Measurements from ENCODE around the gene FAM193A. TPM values are rescaled to one million over a fixed set of nuclear protein-coding genes. Genes with fewer than 3 reads are reported as not detected.
"Not testable (repeated sequence)": the region's sequence is repeated elsewhere in the genome, so short reads cannot be mapped to it uniquely, and the experiment has no call there.

FAM193A gene
- total and polyA plus RNA-seq, 9 donors, result 12.9 to 24.2 (median 19.7) TPM

DNA sequence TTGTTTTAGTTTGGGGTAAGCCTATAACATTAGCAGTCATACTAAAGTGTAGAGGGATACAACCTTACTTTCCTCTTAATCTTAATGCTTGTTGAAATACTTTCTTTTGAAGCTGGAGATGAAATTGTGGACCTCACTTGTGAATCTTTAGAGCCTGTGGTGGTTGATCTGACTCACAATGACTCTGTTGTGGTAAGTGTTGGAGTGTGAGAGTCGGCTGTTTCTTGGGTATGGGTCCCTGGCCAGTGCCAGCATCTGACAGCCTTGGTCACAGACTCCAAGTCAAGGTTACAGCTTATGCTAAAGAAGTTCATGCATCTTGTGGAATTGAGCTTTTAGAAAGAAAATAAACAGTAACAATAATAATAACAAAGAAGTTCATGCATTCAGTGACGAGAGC lies 35.9 kb upstream of the FAM193A start:
- Histone ChIP-seq H3K4me1 (ENCODE audit: control insufficient read depth, insufficient read depth, low read length) (no peaks in the 10 kb centered on the region), H3K36me3 (ENCODE audit: control insufficient read depth, insufficient read depth, low read length) (peaks cover 62% of the 10 kb centered on the region), H3K27me3 (ENCODE audit: control insufficient read depth, insufficient read depth, low read length) (no peaks in the 10 kb centered on the region), H3K9me3 (replicated peaks; ENCODE audit: control insufficient read depth, low read depth, low read length) (no peaks in the 10 kb centered on the region), H3K4me3 (ENCODE audit: low read length) (no peak overlapping the region), H3K27ac (ENCODE audit: low read length) (no peak overlapping the region)
- no peak for DNase-seq
- 100% methylated on average over 1 of the region's 2 CpGs for WGBS (ENCODE audit: insufficient coverage)

DNA sequence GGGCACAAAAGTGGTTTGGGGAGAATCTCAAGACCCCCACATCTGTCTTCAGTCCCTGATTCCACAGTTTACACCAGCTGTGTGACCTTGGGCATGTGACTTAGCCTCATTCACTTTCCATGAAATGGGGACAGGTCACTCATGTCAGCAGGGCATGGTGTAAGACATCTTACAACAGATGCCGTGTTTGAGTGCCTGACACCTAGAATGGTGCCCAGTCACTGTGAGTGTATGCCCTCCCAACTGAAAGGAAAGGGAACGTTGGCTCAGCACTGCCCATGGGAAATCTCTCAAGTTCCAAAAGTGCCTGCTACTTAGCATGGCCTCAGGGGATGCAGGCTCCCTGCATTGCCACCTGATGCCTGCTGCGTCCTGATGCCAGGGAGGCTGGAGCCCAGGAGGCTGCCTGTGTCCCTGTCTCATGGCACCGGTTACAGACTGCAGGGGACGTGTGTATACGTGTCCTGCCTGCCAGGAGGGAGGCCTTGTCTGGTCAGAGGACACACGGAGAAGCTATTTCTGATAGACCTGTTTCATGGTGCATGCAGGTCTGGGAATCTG lies 35.3 kb upstream of the FAM193A start:
- no peak overlapping the region for H3K4me3 ChIP-seq (ENCODE audit: low read length)
- no peak for DNase-seq
- no peak overlapping the region for H3K27ac ChIP-seq (ENCODE audit: low read length)
- H3K9me3 ChIP-seq (replicated peaks; ENCODE audit: control insufficient read depth, low read depth, low read length), result no peaks in the 10 kb centered on the region
- no peaks in the 10 kb centered on the region for H3K27me3 ChIP-seq (ENCODE audit: control insufficient read depth, insufficient read depth, low read length)
- H3K36me3 ChIP-seq (ENCODE audit: control insufficient read depth, insufficient read depth, low read length), result peaks cover 58% of the 10 kb centered on the region
- WGBS (ENCODE audit: insufficient coverage), result 98% methylated on average over 7 of the region's 7 CpGs
- H3K4me1 ChIP-seq (ENCODE audit: control insufficient read depth, insufficient read depth, low read length), result no peaks in the 10 kb centered on the region

DNA sequence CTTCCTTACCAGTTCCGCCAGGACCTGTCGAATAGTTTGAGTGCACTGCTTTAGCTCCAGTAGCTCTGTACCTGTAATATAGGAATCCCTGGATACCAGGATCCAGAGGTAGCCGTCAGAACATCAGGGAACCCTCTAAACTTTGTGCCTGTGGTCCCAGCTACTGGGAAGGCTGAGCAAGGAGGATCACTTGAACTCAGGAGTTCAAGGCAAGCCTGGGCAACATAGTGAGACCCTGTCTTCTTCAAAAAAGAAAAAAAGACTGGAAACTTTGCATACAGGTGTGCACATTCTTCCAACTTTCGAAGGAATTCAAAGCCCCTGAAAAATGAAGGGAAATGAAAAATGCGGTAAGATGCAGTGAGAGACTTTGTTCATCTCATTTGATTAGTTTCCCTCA lies 32.6 kb upstream of the FAM193A start:
- no peak overlapping the region for H3K27ac ChIP-seq (ENCODE audit: low read length)
- peaks cover 50% of the 10 kb centered on the region for H3K36me3 ChIP-seq (ENCODE audit: control insufficient read depth, insufficient read depth, low read length)
- no peaks in the 10 kb centered on the region for H3K4me1 ChIP-seq (ENCODE audit: control insufficient read depth, insufficient read depth, low read length)
- no peaks in the 10 kb centered on the region for H3K27me3 ChIP-seq (ENCODE audit: control insufficient read depth, insufficient read depth, low read length)
- DNase-seq, result no peak
- no peak overlapping the region for H3K4me3 ChIP-seq (ENCODE audit: low read length)
- H3K9me3 ChIP-seq (replicated peaks; ENCODE audit: control insufficient read depth, low read depth, low read length), result no peaks in the 10 kb centered on the region
- 85% methylated on average over 2 of the region's 5 CpGs for WGBS (ENCODE audit: insufficient coverage)

DNA sequence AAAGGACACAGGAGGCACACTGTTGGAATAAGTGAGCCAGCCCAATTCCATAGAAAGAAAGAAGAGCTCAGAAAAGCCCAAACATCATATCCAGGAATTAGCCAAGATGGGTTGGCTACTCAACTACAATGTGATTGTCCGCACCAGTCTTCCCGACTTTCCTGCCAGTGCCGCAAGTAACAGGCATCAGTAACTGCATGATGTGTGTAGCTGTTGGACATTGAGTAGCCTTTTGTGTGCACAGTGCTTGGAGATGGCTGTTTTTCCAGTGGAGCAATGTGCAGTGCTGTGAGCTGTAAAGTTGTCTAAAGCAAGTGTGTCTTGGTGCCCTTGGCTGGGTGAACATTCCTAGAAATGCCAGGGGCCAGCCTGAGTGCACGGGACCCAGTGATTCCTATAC lies 29.2 kb upstream of the FAM193A start:
- no peak for DNase-seq
- no peaks in the 10 kb centered on the region for H3K9me3 ChIP-seq (replicated peaks; ENCODE audit: control insufficient read depth, low read depth, low read length)
- H3K4me3 ChIP-seq (ENCODE audit: low read length), result no peak overlapping the region
- no peak overlapping the region for H3K27ac ChIP-seq (ENCODE audit: low read length)
- H3K4me1 ChIP-seq (ENCODE audit: control insufficient read depth, insufficient read depth, low read length), result no peaks in the 10 kb centered on the region
- H3K27me3 ChIP-seq (ENCODE audit: control insufficient read depth, insufficient read depth, low read length), result no peaks in the 10 kb centered on the region
- 95% methylated on average over 4 of the region's 4 CpGs for WGBS (ENCODE audit: insufficient coverage)
- H3K36me3 ChIP-seq (ENCODE audit: control insufficient read depth, insufficient read depth, low read length), result peaks cover 55% of the 10 kb centered on the region

DNA sequence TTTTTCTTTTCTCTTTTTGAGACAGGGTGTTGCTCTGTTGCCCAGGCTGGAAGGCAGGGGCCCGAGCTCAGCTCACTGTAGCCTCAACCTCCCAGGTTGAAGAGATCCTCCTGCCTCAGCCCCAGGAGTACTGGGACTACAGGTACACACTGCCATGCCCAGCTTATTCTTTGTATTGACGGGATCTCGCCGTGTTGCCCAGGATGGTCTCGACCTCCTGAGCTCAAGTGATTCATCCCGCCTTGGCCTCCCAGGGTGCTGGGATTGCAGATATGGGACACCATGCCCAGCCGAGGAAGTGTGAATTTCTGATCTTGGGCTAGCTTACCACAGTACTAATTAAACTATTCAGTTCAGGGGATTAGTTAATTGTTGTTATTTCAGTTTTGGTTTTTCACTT lies 28.6 kb upstream of the FAM193A start:
- Histone ChIP-seq H3K27ac (ENCODE audit: low read length) (no peak overlapping the region), H3K4me3 (ENCODE audit: low read length) (no peak overlapping the region), H3K36me3 (ENCODE audit: control insufficient read depth, insufficient read depth, low read length) (peaks cover 59% of the 10 kb centered on the region), H3K27me3 (ENCODE audit: control insufficient read depth, insufficient read depth, low read length) (no peaks in the 10 kb centered on the region), H3K4me1 (ENCODE audit: control insufficient read depth, insufficient read depth, low read length) (no peaks in the 10 kb centered on the region), H3K9me3 (replicated peaks; ENCODE audit: control insufficient read depth, low read depth, low read length) (no peaks in the 10 kb centered on the region)
- 92% methylated on average over 5 of the region's 7 CpGs for WGBS (ENCODE audit: insufficient coverage)
- no peak for DNase-seq

DNA sequence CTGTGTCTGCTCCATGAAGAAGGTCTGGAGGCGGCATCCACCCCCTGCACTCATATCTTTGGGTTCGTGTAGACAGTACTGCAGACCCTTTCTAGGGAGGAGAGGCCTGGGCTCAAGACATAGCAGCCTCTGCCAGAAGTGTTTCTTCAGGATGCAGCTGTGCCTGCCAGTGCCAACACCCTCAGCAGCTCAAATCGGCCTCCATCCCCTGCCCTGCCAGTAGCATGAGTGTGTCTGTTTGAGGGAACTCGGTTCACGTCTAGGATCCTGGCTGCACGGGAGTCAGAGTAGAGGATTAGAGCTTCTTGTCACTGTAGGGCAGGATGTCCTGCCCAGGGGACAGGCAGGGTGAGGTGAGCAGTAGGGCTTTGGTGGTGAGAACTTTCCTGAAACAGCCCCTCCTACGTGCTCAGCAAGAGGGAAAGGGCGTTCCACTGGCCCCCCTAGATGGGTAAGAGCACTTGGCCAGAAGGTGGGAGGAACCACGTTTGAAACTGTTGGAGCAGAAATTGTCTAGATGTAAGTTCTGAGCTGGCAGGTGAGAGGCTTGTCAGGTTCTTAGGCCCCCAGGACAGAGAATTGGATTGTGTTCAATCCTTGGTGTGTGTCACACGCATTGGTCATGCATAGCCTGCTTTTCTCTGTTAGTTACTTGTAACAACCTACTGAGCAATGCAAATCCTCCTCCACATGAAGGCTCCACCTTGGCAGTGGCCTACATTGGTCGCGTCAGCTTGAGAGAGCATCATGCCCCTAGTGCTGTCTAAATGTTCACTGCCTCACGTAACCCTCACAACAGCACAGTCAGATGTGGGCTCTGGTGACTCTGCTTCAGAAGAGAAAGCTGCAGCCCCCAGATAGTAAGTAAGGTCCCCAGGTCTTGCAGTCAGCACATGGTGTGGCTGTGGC lies 25.8 kb upstream of the FAM193A start:
- WGBS (ENCODE audit: insufficient coverage), result 90% methylated on average over 11 of the region's 13 CpGs
- Histone ChIP-seq H3K27ac (ENCODE audit: low read length) (no peak overlapping the region), H3K36me3 (ENCODE audit: control insufficient read depth, insufficient read depth, low read length) (peaks cover 68% of the 10 kb centered on the region)

DNA sequence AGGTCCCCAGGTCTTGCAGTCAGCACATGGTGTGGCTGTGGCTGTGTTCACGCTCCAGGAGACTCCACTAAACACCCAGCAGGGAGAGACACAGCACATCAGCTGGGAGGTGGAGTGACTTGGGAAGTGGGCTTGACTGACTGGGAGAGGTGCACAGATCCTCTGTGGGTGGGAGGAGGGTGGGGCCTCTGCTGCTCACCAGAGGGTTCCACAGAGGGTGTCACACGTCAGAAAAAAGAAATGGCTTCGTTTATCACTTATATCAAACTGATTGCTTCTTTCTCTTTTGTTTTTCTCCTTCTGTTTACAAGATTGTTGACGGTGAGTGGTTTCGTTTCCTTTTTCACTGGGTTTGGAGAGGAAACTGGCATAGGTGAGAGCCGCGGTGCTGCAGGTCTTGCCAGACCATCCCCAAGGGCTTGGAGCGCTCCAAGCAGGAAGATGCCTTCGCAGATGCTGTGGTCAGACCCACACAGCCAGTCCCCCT lies 24.8 kb upstream of the FAM193A start:
- DNase-seq, result no peak
- H3K4me3 ChIP-seq (ENCODE audit: low read length), result no peak overlapping the region
- peaks cover 6% of the 10 kb centered on the region for H3K4me1 ChIP-seq (ENCODE audit: control insufficient read depth, insufficient read depth, low read length)
- H3K27ac ChIP-seq (ENCODE audit: low read length), result no peak overlapping the region
- H3K36me3 ChIP-seq (ENCODE audit: control insufficient read depth, insufficient read depth, low read length), result peaks cover 73% of the 10 kb centered on the region
- no peaks in the 10 kb centered on the region for H3K9me3 ChIP-seq (replicated peaks; ENCODE audit: control insufficient read depth, low read depth, low read length)
- WGBS (ENCODE audit: insufficient coverage), result no CpG with 5 or more reads among the region's 9 CpGs
- no peaks in the 10 kb centered on the region for H3K27me3 ChIP-seq (ENCODE audit: control insufficient read depth, insufficient read depth, low read length)

More for the DNA sequence above, 25.8 kb upstream of the FAM193A start:
- Histone ChIP-seq H3K27me3 (ENCODE audit: control insufficient read depth, insufficient read depth, low read length) (no peaks in the 10 kb centered on the region), H3K9me3 (replicated peaks; ENCODE audit: control insufficient read depth, low read depth, low read length) (no peaks in the 10 kb centered on the region), H3K4me1 (ENCODE audit: control insufficient read depth, insufficient read depth, low read length) (peaks cover 3% of the 10 kb centered on the region), H3K4me3 (ENCODE audit: low read length) (no peak overlapping the region)
- DNase-seq, result no peak

DNA sequence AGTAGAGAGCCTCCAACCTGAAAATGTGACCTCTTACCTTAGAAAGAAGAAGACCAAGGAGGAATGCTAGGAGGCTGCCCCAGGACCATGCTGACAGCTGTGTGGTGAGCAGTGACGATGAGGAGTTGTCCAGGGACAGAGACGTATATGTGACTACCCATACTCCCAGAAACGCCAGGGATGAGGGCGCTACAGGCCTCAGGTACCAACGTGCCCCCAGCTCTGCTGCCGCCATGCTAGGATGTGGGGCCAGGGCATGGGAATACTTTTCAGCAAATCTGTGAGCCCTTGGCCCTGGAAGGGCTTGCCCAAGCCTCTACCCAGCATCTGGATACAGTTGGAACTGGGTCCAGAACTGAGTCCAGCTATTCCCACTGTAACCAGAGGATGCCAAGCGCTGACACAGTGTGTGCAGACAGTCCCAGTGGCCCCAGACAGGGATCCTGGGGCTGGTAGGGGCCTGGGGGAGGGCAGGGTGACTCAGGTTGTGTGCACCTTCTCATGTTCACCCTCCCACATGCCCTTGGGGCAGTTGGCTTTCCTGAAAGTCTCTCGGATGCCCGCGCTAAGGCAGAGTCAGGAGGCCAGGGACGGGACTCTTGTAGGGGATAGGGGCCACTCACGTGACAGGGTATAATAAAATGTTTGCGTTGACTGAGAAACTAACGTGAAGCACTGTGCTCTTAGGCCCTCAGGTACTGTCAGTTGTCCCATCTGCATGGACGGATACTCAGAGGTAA lies 23.9 kb upstream of the FAM193A start:
- no peaks in the 10 kb centered on the region for H3K27me3 ChIP-seq (ENCODE audit: control insufficient read depth, insufficient read depth, low read length)
- peaks cover 6% of the 10 kb centered on the region for H3K4me1 ChIP-seq (ENCODE audit: control insufficient read depth, insufficient read depth, low read length)
- no peaks in the 10 kb centered on the region for H3K9me3 ChIP-seq (replicated peaks; ENCODE audit: control insufficient read depth, low read depth, low read length)
- WGBS (ENCODE audit: insufficient coverage), result 94% methylated on average over 13 of the region's 15 CpGs
- peaks cover 69% of the 10 kb centered on the region for H3K36me3 ChIP-seq (ENCODE audit: control insufficient read depth, insufficient read depth, low read length)
- no peak for DNase-seq
- H3K4me3 ChIP-seq (ENCODE audit: low read length), result no peak overlapping the region
- H3K27ac ChIP-seq (ENCODE audit: low read length), result no peak overlapping the region

DNA sequence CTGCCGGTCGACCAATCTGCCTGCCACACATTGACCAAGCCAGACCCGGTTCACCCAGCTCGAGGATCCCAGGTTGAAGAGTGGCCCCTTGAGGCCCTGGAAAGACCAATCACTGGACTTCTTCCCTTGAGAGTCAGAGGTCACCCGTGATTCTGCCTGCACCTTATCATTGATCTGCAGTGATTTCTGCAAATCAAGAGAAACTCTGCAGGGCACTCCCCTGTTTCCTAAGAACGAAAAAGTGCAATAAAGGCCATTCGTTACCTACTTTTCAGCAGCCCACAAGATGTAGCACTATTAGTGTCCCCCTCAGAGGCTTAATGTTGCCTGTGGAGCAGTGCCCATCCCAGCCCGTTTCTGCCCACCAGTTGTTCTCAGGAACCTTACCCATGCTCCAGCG lies 22.3 kb upstream of the FAM193A start:
- WGBS (ENCODE audit: insufficient coverage), result 78% methylated on average over 5 of the region's 9 CpGs
- DNase-seq; H3K4me3 ChIP-seq (ENCODE audit: low read length); H3K4me1 ChIP-seq (ENCODE audit: control insufficient read depth, insufficient read depth, low read length); H3K27ac ChIP-seq (ENCODE audit: low read length); H3K27me3 ChIP-seq (ENCODE audit: control insufficient read depth, insufficient read depth, low read length); H3K9me3 ChIP-seq (replicated peaks; ENCODE audit: control insufficient read depth, low read depth, low read length): not testable (repeated sequence)
- peaks cover 62% of the 10 kb centered on the region for H3K36me3 ChIP-seq (ENCODE audit: control insufficient read depth, insufficient read depth, low read length)

DNA sequence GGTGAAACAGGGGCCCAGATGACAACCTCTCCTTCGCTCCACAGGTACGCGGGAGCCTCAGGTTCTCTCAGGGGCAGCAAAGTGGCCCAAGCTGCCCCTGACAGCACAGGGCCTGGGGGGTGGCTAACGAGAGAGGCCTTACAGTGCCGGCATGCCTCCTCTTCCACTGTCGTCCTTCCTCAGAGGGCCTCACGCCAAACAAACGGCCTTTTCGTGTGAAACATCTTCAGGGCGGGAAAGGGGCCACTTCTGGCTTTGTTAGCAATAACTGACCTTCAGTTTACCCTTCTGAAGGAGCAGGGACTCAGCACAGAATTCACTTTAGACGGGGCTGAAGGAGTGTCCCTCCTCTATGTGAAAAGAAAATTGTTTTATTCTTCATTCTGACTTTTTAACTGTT lies 21.5 kb upstream of the FAM193A start:
- 69% methylated on average over 5 of the region's 11 CpGs for WGBS (ENCODE audit: insufficient coverage)
- not testable (repeated sequence) for H3K27ac ChIP-seq (ENCODE audit: low read length); H3K4me1 ChIP-seq (ENCODE audit: control insufficient read depth, insufficient read depth, low read length); H3K9me3 ChIP-seq (replicated peaks; ENCODE audit: control insufficient read depth, low read depth, low read length); H3K4me3 ChIP-seq (ENCODE audit: low read length); DNase-seq; H3K27me3 ChIP-seq (ENCODE audit: control insufficient read depth, insufficient read depth, low read length)
- peaks cover 54% of the 10 kb centered on the region for H3K36me3 ChIP-seq (ENCODE audit: control insufficient read depth, insufficient read depth, low read length)

Data from muscle of leg (tissue), 11 donors.